NB4 (cell line): ENCODE measurements around the gene WDTC1.
"Not testable (repeated sequence)": the region's sequence is repeated elsewhere in the genome, so short reads cannot be mapped to it uniquely, and the experiment has no call there.

Experiments used
- DNase-seq: peaks from one replicate; pipeline ENCODE4 v3.0.0; 2010; ENCODE audit warnings: low read depth
- H3K4me3 ChIP-seq: one replicate; pipeline ENCODE4 v1.5.1; 2011; ENCODE audit warnings: mild to moderate bottlenecking, low read depth, low read length, moderate library complexity
- MYC ChIP-seq: IDR thresholded peaks from 2 replicates; pipeline ENCODE4 v1.6.1; 2011; ENCODE audit warnings: low read depth, low read length
- POLR2A ChIP-seq: IDR thresholded peaks from 2 replicates; pipeline ENCODE4 v1.6.1; 2011; ENCODE audit warnings: mild to moderate bottlenecking; ENCODE audit not compliant: insufficient read length; ENCODE audit errors: extremely low read depth
- TF ChIP-seq, protein P1 (sequence below): IDR thresholded peaks from one replicate; pipeline ENCODE4 v1.5.1; 2012; ENCODE audit warnings: low read depth, low read length
- TF ChIP-seq, protein P2 (sequence below): IDR thresholded peaks from 2 replicates; pipeline ENCODE4 v1.6.1; 2011; ENCODE audit warnings: low read depth, low read length

WDTC1 gene

DNA sequence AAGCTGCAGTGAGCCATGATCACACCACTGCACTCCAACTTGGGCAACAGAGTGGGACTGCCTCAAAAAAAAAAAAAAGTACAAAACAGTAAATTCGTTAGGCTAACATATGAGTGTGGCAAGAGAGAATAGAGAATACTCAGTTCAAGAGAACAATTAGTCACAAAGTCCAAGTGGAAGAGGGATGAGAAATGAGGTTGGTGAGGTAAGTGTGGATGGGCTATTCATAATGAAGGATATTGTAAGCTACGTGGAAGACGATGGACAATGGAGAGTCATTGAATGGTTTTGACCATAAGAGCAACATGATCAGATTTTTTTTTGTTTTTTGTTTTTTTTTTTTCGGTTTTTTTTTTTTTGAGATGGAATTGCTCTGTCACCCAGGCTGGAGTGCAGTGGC lies 34.8 kb downstream of the WDTC1 start:
- no peak overlapping the region for H3K4me3 ChIP-seq
- DNase-seq, result no peak
- TF ChIP-seq, protein P1, sequence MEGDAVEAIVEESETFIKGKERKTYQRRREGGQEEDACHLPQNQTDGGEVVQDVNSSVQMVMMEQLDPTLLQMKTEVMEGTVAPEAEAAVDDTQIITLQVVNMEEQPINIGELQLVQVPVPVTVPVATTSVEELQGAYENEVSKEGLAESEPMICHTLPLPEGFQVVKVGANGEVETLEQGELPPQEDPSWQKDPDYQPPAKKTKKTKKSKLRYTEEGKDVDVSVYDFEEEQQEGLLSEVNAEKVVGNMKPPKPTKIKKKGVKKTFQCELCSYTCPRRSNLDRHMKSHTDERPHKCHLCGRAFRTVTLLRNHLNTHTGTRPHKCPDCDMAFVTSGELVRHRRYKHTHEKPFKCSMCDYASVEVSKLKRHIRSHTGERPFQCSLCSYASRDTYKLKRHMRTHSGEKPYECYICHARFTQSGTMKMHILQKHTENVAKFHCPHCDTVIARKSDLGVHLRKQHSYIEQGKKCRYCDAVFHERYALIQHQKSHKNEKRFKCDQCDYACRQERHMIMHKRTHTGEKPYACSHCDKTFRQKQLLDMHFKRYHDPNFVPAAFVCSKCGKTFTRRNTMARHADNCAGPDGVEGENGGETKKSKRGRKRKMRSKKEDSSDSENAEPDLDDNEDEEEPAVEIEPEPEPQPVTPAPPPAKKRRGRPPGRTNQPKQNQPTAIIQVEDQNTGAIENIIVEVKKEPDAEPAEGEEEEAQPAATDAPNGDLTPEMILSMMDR, result no peak
- no peak for TF ChIP-seq POLR2A
- TF ChIP-seq MYC, result no peak
- TF ChIP-seq, protein P2, sequence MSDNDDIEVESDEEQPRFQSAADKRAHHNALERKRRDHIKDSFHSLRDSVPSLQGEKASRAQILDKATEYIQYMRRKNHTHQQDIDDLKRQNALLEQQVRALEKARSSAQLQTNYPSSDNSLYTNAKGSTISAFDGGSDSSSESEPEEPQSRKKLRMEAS, result no peak

DNA sequence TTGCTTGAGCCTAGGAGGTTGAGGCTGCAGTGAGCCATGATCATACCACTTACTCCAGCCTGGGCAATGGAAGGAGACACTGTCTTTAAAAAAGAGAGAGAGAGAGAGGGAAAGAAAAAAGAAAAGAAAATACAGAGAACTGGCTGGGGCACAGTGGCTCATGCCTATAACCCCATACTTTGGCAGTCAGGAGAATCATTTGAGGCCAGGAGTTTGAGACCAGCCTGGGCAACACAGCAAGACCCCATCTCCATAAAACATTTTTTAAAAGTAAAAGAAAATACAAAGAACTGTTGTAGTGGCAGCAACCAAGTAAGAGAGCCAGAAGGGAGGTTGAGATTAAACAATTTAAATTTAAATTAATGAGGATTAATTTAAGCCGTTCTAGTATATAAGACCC lies 39.8 kb downstream of the WDTC1 start:
- DNase-seq, result no peak
- TF ChIP-seq, protein P1, result no peak
- TF ChIP-seq POLR2A, result no peak
- TF ChIP-seq, protein P2, result no peak
- TF ChIP-seq MYC, result no peak

DNA sequence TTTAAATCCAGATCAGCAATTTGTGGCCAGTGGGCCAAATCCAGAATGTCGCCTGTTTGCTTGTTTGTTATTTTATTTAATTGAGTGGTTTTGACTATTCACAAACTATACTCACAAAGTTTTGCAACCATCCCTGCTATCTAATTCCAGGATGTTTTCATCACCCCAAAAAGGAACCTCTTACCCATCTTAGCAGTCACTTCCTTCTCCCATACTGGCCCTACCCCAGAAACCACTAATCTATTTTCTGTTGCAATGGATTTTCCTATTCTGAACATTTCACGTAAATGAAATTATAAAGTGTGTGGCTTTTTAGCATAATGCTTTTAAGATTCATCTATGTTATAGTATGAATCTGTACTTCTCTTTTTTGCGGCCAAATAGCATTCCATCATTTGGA lies 41.3 kb downstream of the WDTC1 start:
- DNase-seq, result peak; percentile 13
- H3K4me3 ChIP-seq, result no peak overlapping the region
- TF ChIP-seq, protein P1, result no peak
- TF ChIP-seq MYC, result no peak
- TF ChIP-seq, protein P2, result no peak
- TF ChIP-seq POLR2A, result no peak

More for the DNA sequence above, 39.8 kb downstream of the WDTC1 start:
- no peak overlapping the region for H3K4me3 ChIP-seq

DNA sequence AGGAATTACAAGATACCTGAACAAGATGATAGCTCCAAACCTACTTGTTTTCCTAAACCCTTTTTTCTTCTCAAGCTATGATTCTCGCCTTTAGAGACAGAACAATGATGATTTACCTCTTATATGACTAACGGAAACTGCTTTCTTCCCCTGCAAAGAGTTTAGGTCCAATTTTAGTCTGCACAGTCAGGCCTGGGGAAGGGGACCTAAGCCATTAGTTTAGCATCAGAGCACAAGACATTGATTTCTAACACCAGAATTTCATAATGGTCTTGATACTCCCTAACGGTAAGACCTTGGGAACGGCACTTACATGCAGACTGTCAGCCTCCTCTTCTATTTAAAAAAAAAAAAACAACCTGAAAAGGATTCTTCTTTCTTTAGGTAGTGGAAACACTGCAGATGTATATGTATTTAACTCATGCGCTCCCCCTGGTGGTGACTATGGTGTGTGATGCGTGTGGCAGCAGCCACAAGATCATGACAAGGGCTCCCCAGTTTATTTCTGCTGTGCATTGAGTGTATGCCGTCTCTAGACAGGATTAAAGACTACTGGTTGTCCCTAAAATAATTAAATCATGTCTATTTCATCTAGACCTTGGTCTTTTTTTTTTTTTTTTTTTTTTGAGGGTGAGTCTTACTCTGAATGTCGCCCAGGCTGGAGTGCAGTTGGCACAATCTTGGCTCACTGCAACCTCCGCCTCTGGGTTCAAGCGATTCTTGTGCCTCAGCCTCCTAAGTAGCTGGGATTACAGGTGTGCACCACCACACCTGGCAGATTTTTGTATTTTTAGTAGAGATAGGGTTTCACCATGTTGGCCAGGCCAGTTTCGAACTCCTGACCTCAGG lies 50.2 kb downstream of the WDTC1 start:
- DNase-seq, result peak; percentile 82
- no peak overlapping the region for H3K4me3 ChIP-seq
- TF ChIP-seq MYC (no peak), POLR2A (no peak)
- TF ChIP-seq, protein P2, result peak; percentile 63
- TF ChIP-seq, protein P1, result peak; percentile 75

DNA sequence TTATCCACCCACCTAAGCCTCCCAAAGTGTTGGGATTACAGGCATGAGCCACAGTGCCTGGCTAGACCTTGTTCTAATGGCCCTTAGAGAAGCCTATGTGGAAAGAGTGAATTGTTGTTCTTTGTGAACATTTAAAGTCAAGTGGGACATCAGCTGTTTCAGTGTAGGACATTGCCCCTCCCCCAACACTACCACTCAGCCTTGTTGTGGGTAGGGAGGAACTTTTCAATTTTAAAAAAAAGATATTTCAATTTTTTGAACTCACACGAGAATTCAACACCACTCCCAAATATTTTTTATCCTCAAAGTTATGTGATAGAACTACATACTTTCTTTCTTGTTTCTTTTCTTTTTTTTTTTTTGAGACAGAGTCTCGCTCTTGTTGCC lies 50.8 kb downstream of the WDTC1 start:
- TF ChIP-seq POLR2A (no peak), MYC (no peak)
- TF ChIP-seq, protein P1, result no peak
- TF ChIP-seq, protein P2, result no peak
- H3K4me3 ChIP-seq, result no peak overlapping the region
- DNase-seq, result no peak

DNA sequence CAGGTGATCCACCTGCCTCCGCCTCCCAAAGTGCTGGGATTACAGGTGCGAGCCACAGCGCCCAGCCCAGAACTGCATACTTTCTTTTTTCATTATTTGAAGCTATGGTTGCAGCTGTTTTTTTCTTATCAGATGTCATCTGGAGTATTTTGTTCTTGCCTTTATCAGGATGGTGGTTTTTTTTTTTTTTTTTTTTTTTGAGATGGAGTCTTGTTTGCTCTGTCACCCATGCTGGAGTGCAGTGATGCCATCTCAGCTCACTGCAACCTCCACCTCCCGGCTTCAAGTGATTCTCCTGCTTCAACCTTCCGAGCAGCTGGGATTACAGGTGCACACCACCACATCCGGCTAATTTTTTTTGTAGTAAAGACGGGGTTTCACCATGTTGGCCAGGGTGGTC lies 51.4 kb downstream of the WDTC1 start:
- not testable (repeated sequence) for DNase-seq, H3K4me3 ChIP-seq

DNA sequence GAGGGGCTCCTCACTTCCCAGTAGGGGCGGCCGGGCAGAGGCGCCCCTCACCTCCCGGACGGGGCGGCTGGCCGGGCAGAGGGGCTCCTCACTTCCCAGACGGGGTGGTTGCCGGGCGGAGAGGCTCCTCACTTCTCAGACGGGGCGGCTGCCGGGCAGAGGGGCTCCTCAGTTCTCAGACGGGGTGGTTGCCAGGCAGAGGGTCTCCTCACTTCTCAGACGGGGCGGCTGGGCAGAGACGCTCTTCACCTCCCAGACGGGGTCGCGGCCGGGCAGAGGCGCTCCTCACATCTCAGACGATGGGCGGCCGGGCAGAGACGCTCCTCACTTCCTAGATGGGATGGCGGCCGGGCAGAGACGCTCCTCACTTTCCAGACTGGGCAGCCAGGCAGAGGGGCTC lies 54.7 kb downstream of the WDTC1 start:
- not testable (repeated sequence) for DNase-seq, H3K4me3 ChIP-seq
